GM18498 (cell line): ENCODE data around the gene SLC30A7.
"Not testable (repeated sequence)": the region's sequence is repeated elsewhere in the genome, so short reads cannot be mapped to it uniquely, and the experiment has no call there.

ENCODE experiments used
- ATAC-seq: cut with Tn5 transposase; IDR thresholded peaks from one replicate; pipeline ENCODE4 v1.9.1; 2021; ENCODE audit warnings: mild to moderate bottlenecking, moderate library complexity; ENCODE audit not compliant: unreplicated experiment

SLC30A7 gene

DNA sequence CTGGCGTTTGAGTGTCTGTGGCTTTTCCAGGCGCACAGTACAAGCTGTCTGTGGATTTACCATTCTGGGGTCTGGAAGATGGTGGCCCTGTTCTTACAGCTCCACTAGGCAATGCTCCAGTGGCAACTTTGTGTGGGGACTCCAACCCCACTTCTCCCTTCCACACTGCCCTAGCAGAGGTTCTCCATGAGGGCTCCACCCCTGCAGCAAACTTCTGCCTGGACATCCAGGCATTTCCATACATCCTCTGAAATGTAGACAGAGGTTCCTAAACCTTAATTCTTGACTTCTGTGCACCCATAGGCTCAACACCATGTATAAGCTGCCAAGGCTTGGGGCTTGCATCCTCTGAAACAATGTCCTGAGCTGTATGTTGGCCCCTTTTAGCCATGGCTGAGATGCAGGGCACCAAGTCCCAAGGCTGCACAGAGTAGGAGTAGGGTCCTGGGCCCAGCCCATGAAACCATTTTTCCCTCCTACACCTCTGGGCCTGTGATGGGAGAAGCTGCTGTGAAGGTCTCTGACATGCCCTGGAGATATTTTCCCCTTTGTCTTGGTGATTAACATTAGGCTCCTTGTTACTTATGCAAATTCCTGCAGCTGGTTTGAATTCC, 5.9 kb upstream of the SLC30A7 start:
- ATAC-seq, result not testable (repeated sequence)

- ATAC-seq, result no peak
Observed at GRCh38 chr1:100891380-100891779, 4.5 kb upstream of the SLC30A7 start.

DNA sequence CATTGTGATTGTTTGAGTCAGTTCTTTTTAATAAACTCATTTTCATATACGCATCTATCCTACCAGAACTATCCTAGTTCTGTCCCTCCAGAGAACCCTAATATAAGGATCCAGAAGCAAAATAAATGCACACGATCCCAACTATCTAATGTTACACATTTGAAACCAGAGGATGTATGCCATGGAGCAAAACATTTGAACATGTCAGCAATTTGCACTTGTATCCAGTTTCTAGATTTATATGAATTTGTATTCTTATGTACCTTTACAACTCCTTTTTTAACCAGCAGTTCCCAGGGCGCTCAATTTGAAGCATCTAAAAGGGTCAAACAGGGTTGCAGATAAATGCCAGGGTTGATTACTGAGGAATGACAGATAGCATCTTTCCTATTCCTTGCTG, 3.3 kb upstream of the SLC30A7 start:
- no peak for ATAC-seq

DNA sequence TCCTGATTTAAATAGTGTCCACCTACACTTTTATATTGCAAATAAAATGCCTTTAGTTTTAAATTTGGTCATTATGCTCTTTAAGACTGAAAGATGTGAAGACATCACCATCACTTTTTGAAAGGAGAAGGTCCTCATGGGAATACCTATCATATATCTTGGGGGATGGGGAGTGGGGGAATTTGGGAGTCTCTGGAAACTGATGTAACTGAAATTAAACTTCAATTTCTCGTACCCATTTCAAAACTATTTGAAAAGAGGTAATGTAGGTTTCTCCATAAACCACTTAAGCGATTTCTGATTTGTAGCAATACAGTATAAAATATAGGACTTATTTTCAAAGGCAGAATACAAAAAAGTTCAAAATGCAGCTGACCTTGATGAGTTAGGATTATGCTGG, 2.2 kb upstream of the SLC30A7 start:
- no peak for ATAC-seq

DNA sequence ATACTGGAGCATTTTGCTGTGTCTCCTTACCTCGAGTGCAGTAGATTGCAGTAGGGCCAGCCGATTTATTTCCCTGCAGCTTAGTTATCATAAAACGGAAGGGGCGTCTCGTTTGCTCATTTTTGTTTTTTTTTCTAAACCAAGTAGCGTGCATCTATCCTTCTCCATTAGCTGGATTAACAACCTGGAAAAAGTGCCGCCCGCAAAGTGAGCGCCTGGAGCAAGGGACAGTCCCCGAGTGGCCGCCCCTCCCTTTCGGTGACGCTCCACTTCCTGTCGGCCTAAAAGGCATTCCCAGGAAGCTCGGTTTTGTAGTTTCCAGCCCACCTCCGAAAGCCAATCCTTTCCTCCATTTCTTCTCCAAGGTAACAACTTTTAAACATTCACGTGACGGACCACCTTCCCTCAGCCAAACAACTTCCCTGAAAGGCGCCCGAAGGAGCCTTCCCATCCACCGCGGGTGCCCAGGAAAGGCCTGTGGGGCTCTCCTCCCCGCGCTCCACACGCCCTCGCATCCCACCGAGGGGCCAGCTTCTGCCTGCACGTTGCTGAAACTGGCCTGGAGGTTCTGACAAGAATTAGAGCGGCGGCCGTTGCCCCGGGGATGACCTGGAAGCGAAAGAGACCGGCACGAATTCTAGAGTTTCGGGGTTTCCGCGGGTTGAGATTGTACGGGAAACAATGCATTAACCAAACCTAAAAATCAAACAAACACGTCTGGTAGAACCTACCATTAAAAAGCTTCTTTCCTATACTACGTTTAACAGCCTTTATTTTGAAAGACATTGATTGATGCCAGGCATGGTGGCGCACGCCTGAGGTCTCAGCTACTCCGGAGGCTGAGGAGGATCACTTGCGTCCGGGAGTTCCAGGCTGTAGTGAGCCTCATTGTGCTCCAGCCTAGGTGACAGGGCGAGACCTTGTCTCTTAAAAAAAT, 1.0 kb upstream of the SLC30A7 start, which contains the start of gene EXTL2:
Gene EXTL2, minus strand, starts transcription at position 240 of the 937 bp plus-strand sequence. CDS start 6,085 bp downstream, outside the sequence.
- ATAC-seq, result peak; percentile 46

GRCh38 chr1:100896481-100896982, 642 bp downstream of the SLC30A7 start:
- peak; percentile 41 for ATAC-seq

DNA sequence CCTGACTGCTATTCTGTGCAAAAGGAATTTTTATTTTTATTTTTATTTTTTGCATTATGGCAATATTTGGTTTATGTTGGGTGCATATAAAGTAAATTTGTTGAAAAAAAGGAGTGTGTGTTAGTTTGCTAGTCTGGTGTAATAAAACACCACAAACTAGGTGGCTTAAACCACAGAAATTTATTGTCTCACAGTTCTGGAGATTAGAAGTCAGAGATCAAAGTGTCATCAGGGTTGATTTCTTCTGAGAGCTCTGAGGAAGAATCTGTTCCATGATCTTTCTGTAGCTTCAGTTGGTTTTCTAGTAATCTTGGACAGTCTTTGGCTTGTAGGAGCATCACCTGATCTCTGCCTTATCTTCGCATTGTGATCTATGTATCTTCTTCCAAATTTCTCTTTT, 6.5 kb downstream of the SLC30A7 start:
- ATAC-seq, result no peak

DNA sequence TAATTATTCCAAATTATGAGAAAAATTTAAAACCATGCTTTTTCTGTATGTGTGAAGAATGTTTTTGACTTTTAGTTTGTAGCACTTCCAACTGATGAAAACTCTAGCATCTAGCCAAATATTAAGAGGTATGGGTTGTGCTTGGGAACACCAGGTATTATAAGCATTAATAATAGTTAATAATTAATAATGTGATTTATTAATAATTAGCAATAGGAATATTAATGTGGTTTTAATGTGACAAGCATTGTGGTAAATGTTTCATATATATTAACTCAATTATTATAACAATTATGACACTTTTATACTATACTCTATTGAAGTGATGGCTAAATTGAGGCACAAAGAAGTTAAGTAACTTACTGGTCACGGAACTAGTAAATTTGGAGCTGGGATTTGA, 7.9 kb downstream of the SLC30A7 start:
- no peak for ATAC-seq

GRCh38 chr1:100904528-100904927, 8.6 kb downstream of the SLC30A7 start:
- no peak for ATAC-seq

DNA sequence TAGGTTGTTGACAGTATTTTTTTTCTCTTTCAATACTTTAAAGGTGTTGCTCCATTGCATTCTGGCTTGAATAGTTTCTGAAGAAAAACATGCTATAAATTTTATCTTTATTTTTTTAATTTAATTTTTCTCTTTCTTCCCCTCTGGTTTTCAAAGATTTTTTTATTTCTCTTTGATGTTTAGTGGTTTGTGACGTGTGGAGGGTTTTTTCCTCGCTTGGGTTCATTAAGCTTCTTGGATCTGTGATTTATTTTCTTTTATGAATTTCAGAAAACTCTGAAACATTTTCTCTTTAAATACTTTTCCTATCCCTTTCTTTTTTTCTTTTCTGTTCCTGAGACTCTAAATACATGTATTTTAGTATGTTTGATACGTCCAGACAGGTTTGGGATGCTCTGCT, 9.3 kb downstream of the SLC30A7 start:
- no peak for ATAC-seq

DNA sequence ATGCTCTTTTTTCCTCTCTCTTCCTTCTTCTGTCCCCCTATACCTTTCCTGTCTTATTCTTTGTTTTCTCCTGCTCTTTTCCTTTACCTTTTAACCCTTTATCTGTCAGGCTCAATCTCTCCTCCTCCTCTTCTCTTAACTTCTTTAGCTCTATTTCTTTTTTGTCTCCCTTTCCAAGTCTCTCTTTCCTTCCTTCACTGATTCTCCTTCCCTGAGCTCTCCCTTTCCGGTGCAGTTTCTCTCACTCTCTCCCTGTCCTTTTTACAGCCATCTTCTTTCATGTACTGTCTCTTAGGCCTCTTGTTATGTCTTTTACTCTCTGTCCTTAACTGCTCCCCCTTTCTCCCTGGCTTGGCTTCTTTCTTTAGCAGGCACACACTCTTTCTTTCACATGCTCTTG, 12.0 kb downstream of the SLC30A7 start:
- no peak for ATAC-seq

GRCh38 chr1:100909018-100909417, 13.1 kb downstream of the SLC30A7 start:
- ATAC-seq, result no peak

- ATAC-seq, result no peak
Observed at GRCh38 chr1:100912019-100912418, 16.1 kb downstream of the SLC30A7 start.

GRCh38 chr1:100921110-100921706, 25.3 kb downstream of the SLC30A7 start:
- ATAC-seq, result no peak

DNA sequence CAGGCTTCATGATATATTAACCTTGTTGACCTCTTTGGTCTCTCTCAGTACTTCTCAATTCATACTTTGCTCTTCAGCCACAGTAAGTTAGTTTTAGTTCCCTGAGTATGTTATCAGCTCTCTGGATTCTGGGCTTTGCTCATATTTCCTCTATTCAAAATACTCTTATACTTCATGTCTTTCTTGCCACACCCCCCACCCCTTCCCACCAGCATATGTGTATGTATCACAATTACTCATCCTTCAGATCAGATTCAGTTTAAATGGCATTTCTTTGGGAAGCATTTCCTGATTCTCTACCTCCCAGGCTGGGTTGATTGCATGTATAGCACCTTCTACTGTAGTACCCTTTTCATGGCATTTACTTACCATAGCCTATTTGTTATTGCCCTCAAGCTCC, 28.3 kb downstream of the SLC30A7 start:
- ATAC-seq, result no peak

DNA sequence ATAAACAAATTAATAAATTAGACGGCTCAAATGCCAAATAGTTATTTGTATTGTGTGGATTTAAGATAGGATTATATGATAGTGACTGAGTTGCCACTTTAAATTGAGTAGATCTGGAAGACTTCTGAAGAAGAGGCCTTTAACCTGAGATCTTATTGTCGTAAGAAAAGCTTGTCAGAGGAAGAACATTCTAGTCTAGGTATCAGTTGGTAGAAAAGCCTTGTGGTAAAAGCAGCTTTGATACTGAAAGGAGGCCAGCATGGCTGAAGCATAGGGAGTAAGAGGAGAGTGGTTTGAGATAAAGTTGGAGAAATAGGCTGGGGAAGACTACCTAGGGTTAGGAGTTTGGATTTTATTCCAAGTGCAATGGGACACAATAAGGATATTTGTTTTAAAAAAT, 29.1 kb downstream of the SLC30A7 start:
- no peak for ATAC-seq

DNA sequence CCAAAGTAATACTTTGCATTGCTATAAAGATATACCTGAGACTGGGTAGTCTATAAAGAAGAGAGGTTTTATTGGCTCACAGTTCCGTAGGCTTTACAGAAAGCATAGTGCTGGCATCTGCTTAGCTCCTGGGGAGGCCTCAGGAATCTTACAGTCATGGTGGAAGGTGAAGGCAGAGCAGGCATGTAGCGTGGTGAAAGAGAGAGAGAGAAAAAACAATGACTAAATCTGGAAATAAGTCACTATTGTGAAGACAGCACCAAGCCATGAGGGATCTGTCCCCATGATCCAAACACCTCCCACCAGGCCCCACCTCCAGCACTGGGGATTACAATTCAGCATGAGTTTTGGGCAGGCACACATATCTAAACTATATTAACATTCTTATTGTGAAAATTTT, 30.4 kb downstream of the SLC30A7 start:
- ATAC-seq, result no peak

DNA sequence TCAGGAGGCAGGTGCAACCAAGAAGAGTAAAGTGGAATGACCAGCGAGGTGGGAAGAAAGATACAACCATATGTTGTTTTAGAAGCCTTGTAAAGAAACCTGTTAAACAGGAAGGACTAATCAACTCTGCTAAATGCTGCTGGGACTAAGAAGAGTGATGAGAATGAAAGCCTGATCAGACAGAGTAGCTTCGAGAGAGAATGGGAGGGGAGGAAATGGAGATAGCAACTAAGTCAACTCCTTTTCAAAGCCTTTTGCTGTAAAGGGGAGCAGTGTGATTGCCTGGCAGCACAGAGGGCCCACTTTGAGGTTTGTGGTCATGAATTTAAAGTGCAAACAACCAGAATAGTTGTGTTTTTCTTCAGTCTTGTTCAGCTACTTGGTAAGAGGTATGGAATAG, 31.4 kb downstream of the SLC30A7 start:
- ATAC-seq, result no peak

DNA sequence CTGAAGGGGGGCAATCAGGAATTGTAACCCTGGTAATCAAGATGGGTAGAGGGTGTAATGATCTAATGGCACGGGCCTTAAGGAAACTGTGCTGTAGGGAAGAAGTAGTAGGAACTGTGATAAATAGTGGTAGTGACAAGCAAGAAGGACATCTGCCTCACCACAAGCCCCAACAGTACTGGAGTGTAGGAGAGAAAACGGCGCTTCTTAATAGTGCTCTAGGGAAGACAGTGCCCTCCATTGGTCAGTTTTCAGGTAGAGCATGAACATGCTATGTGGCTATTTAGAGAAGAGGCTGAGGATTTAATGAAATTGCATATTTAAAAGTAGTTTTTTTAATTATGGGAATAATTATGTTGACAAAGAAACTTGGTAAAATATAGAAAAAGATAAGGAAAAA, 32.2 kb downstream of the SLC30A7 start:
- ATAC-seq, result no peak

- no peak for ATAC-seq
Observed at GRCh38 chr1:100930494-100930893, 34.6 kb downstream of the SLC30A7 start.

DNA sequence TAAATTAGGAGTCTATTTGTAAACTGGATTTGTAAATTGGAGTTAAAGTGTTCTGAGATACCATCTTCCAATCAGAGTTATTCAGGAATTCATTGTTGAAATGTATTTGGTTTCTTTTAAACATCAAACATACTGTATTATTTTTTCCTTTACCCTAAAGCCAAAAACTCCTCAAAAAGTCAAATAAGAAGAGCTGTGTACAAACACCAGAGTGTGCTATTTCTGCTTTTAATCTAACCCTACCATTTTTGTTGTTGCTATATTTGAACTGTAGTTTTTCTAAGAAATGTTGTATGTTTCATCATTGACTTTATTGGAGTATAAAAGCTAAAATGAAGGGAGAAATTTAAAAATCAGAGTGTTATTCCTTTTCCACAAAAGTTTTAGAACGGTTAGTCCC, 35.8 kb downstream of the SLC30A7 start:
- ATAC-seq, result no peak

DNA sequence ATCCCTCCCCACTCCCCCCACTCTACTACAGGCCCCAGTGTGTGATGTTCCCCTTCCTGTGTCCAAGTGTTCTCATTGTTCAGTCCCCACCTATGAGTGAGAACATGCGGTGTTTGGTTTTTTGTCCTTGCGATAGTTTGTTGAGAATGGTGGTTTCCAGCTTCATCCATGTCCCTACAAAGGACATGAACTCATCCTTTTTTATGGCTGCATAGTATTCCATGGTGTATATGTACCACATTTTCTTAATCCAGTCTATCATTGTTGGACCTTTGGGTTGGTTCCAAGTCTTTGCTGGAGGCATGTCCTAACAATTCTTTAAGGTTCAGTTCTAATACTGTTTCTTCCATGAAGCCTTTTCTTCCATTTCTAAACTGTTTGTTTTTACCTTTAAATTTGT, 37.7 kb downstream of the SLC30A7 start:
- ATAC-seq, result not testable (repeated sequence)
